A673 (cell line): ENCODE measurements around the gene GSE1. TPM values are rescaled to one million over a fixed set of nuclear protein-coding genes. Genes with fewer than 3 reads are reported as not detected.

Source experiments
- BruUV-seq: library from RNA; stranded (reverse); fragments of 400-500 nt; replicated peaks from 2 replicates; lab custom pipeline; 2021; lab: Mats Ljungman, UMichigan
- CTCF ChIA-PET: fragments of 300-600 bp; sonication (Branson Sonifier 250); formaldehyde crosslinking; loops from one replicate; lab custom pipeline; 2022; ENCODE audit warnings: antibody characterized with exemption; lab: Charles Lee
- POLR2A ChIA-PET: fragments of 300-600 bp; sonication (Branson Sonifier 250); formaldehyde crosslinking; loops from one replicate; lab custom pipeline; 2022; ENCODE audit warnings: antibody characterized with exemption; ENCODE audit not compliant: low non-redundant PET; lab: Charles Lee
- DNase-seq: peaks from one replicate; pipeline ENCODE4 v3.0.0-alpha.2; 2015; ENCODE audit warnings: low spot score
- H3K27ac ChIP-seq: fragments of 200-600 bp; sonication (generic); 2 replicates; pipeline ENCODE4 v1.5.1; 2016; ENCODE audit warnings: mixed run types, low read depth, mild to moderate bottlenecking, mixed read lengths, antibody characterized with exemption, low read length; ENCODE audit not compliant: poor library complexity, severe bottlenecking
- H3K27me3 ChIP-seq: fragments of 200-600 bp; sonication (generic); replicated peaks from 2 replicates; pipeline ENCODE4 v1.6.1; 2017; ENCODE audit warnings: mixed run types, low read depth, mild to moderate bottlenecking, mixed read lengths, antibody characterized with exemption, low read length; ENCODE audit not compliant: insufficient read depth, poor library complexity
- H3K36me3 ChIP-seq: fragments of 200-600 bp; sonication (generic); 2 replicates; pipeline ENCODE4 v1.6.1; 2016; ENCODE audit warnings: mixed run types, mild to moderate bottlenecking, mixed read lengths, antibody characterized with exemption, low read length; ENCODE audit not compliant: insufficient read depth, poor library complexity, severe bottlenecking
- H3K4me1 ChIP-seq: fragments of 200-600 bp; sonication (generic); 2 replicates; pipeline ENCODE4 v1.6.1; 2017; ENCODE audit warnings: mixed run types, mild to moderate bottlenecking, mixed read lengths, antibody characterized with exemption, low read length; ENCODE audit not compliant: insufficient read depth, poor library complexity, severe bottlenecking
- H3K4me3 ChIP-seq: fragments of 200-600 bp; sonication (generic); 2 replicates; pipeline ENCODE4 v1.5.1; 2016; ENCODE audit warnings: low read depth, mixed run types, mild to moderate bottlenecking, mixed read lengths, low read length; ENCODE audit not compliant: poor library complexity, severe bottlenecking
- H3K9me3 ChIP-seq: fragments of 200-600 bp; sonication (generic); 2 replicates; pipeline ENCODE4 v1.6.1; 2016; ENCODE audit warnings: mixed run types, low read depth, mild to moderate bottlenecking, mixed read lengths, antibody characterized with exemption, low read length; ENCODE audit not compliant: poor library complexity, severe bottlenecking
- CTCF ChIP-seq: fragments of 300-800, 200-600 bp; sonication (generic); conservative IDR thresholded peaks from 2 replicates; pipeline ENCODE4 v1.5.1; 2017; ENCODE audit warnings: low read depth, mild to moderate bottlenecking, antibody characterized with exemption, low read length, moderate library complexity, mixed read lengths
- EZH2 ChIP-seq: fragments of 200-600 bp; sonication (generic); IDR thresholded peaks from 2 replicates; pipeline ENCODE4 v1.6.1; 2017; ENCODE audit warnings: borderline replicate concordance, low read depth, mild to moderate bottlenecking, mixed read lengths, antibody characterized with exemption, low read length; ENCODE audit not compliant: poor library complexity, severe bottlenecking
- intact Hi-C: fragments of 100-400 bp; cut with micrococcal nuclease; formaldehyde crosslinking; loops from one replicate; pipeline ENCODE4 v1.10.0; 2022; ENCODE audit not compliant: unreplicated experiment
- total RNA-seq: library from RNA; stranded (reverse); gene quantifications from 2 replicates; pipeline ENCODE4 v1.2.3, GENCODE V29; 2021

The GSE1 gene
- total RNA-seq, 1 experiment from 2014 or later, result 64.2 TPM

GRCh38 chr16:85566561-85567100 lies 46.5 kb upstream of the GSE1 start:
- BruUV-seq, result no TSS peak
- Histone ChIP-seq H3K36me3 (no peaks in the 10 kb centered on the region), H3K4me3 (no peak overlapping the region), H3K4me1 (peaks cover 48% of the 10 kb centered on the region), H3K9me3 (peaks cover 10% of the 10 kb centered on the region), H3K27ac (no peak overlapping the region), H3K27me3 (no peaks in the 10 kb centered on the region)
- DNase-seq, result no peak
- CTCF ChIA-PET, result no interaction called here
- POLR2A ChIA-PET, result no interaction called here
- TF ChIP-seq CTCF (no peak), EZH2 (no peak)
- intact Hi-C loops, result no loop called here

DNA sequence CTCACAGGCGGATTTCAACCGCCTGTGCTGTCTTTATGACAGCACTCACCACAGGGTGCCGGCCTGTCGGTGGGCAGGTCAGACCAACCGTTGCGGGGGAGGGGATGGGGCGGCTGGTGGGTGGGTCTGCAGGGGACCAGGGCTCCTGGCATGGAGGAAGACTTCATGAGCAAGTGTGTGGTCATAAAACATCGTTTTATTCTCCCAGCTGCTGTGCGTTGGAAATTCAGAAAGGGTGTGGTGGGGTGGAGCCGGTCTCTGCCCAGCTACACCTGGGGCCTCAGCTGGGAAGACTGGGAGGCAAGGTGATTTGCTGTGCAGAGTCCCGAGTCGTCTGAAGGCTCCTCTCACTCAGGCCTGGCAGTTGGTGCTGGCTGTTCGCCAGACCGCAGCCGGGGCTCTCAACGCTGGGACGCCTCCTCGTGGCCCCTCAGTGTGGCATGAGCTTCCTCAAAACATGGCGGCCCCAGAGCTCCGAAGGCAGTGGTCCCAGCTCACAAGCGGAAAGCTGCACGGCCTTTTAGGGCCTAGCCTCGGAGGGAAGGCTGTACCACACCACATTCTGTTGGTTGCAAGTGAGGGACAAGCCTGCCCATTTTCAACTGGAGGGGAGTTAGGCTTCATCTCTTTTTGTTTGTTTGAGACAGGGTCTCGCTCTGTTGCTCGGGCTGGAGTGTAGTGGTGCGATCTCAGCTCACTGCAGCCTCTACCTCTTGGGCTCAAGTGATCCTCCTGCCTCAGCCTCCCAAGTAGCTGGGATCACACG lies 45.8 kb upstream of the GSE1 start:
- Histone ChIP-seq H3K9me3 (peaks cover 10% of the 10 kb centered on the region), H3K27ac (no peak overlapping the region), H3K4me3 (no peak overlapping the region), H3K27me3 (no peaks in the 10 kb centered on the region), H3K4me1 (peaks cover 41% of the 10 kb centered on the region), H3K36me3 (no peaks in the 10 kb centered on the region)
- ChIA-PET POLR2A (interaction anchor here (0.6 kb wide), 1 partner anchor 103 kb away, joined by 16 read pairs; no protein-coding TSS in a partner anchor), CTCF (no interaction called here)
- intact Hi-C loops, result no loop called here
- no peak for DNase-seq
- no peak for TF ChIP-seq EZH2
- TF ChIP-seq CTCF, result no peak
- no TSS peak for BruUV-seq

DNA sequence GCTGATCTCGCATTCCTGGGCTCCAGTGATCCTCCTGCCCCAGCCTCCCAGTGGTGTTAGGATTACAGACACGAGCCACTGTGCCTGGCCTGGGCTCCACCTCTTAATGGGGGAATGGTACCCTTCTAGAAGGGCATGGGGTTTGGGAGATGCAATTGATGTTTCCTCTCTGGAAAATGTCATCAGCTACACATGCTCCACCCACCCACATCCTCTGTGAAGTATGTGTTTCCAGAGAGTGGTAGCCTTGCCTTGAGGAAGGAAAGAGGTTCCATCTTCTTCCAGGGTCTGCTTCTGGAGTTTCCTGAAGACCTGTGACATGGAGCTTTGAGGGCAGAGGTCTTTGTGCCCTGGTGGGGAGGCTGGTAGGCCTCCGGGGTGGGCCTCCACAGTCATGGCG lies 45.2 kb upstream of the GSE1 start:
- no peaks in the 10 kb centered on the region for H3K27me3 ChIP-seq
- H3K4me1 ChIP-seq, result peaks cover 35% of the 10 kb centered on the region
- H3K36me3 ChIP-seq, result no peaks in the 10 kb centered on the region
- no peak for DNase-seq
- H3K4me3 ChIP-seq, result no peak overlapping the region
- no peak overlapping the region for H3K27ac ChIP-seq
- no TSS peak for BruUV-seq
- H3K9me3 ChIP-seq, result peaks cover 10% of the 10 kb centered on the region
- intact Hi-C loops, result no loop called here
- TF ChIP-seq EZH2, result no peak
- no peak for TF ChIP-seq CTCF
- CTCF ChIA-PET, result no interaction called here
- POLR2A ChIA-PET, result interaction anchor here (0.6 kb wide), 1 partner anchor 104 kb away, joined by 16 read pairs; no protein-coding TSS in a partner anchor
